ENCODE measurements around the gene VSIG8. TPM values are rescaled to one million over a fixed set of nuclear protein-coding genes. Genes with fewer than 3 reads are reported as not detected.
"Not testable (repeated sequence)": the region's sequence is repeated elsewhere in the genome, so short reads cannot be mapped to it uniquely, and the experiment has no call there.

Gene VSIG8
- total RNA-seq = not detected

DNA sequence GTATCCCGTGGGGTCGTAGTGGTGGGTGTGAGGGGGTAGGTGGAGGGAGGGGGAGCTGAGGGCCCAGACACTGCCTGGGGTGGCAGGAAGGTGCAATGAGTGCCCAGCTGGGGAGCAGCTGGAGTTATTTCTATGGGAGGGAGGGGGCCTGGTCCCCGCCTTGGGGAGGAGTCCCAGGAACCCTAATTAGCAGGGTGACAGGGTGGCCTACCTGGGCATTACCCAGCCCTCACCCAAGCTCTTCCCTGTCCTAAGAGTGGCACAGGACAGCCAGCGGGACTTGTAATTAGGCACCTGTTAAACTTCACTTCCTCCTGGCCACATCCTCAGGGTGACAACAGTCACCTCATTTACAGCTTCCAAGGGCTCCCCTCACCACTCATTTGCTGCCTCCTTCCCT, at the start of gene VSIG8:
Gene VSIG8, minus strand, starts transcription at position 101 of the 400 bp plus-strand sequence. CDS start 136 bp downstream, outside the sequence.
- no peak for DNase-seq (ENCODE audit: low spot score)

DNA sequence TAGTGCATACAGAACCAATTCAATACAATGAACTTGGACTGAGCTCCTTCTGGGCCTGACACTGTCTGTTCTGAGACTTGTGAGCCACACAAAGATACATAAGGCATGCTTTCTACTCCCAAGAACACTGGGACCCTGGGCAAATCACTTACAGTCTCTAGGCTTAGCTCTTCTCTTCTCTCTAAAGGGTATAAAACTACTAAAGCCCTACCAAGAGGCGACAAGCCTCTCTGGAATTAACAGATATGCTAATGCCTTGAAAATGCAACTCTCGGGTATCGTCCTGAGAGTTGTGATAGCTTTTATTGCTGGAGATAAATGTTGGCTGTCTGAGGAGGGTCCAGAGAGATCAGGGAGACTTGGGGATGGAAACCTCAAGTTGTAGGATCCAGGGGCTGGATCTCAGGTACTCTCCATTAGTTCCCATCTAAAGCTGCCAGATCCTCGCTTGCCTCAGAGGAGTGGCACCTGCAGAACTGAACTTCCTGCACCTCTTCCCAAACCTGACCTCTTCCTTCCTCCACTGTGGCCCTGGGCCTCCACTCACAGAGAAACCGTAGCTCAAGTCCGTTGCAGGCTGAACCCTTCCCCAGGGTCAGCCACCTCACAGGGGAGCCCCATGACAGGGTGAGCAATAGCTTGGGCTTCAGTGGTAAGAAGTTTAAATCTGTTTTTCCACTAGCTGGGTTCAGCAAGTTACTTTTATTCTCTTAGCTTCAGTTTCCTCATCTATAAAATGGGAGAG, 49.0 kb upstream of the VSIG8 start:
- DNase-seq (ENCODE audit: low spot score) = no peak

- DNase-seq (ENCODE audit: low spot score) = no peak
These were observed 45.8 kb upstream of the VSIG8 start for GRCh38 chr1:159908031-159908940.

DNA sequence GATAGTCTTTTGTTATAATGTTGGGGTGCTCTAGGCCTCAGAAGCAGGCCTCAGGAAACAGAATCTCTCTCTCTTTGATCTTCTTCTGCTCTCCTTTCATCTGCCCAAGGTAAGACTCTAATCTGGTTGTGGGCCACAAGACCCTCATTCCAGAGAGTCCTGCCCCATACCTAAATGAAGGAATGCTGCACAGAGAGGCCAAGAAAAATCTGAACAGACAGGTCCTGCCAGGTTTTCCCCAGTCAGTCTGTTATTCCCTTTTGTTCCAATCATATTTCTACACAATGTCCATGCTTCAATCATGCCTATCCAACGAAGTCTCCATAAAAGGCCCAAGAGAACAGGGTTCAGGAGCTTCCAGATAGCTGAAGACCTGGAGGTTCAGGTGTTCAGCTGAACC, 44.5 kb upstream of the VSIG8 start:
- no peak for DNase-seq (ENCODE audit: low spot score)

- not testable (repeated sequence) for DNase-seq (ENCODE audit: low spot score)
These were observed 41.6 kb upstream of the VSIG8 start for GRCh38 chr1:159904036-159904435.

DNA sequence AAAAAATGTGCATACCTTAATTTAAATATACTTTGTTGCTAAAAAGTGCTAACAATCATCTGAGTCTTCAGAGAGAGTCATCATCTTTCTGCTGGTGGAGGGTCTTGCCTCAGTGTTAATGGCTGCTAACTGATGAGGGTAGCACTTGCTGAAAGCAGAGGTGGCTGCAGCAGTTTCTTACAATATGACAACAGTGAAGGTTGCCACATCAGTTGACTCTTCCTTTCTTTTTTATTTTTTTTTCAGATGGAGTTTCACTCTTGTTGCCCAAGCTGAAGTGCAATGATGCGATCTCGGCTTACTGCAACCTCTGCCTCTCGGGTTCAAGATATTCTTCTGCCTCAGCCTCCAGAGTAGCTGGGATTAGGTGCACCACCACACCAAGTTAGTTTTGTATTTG, 40.1 kb upstream of the VSIG8 start:
- DNase-seq (ENCODE audit: low spot score) = no peak

- no peak for DNase-seq (ENCODE audit: low spot score)
These were observed 38.4 kb upstream of the VSIG8 start for GRCh38 chr1:159900755-159901360.

DNA sequence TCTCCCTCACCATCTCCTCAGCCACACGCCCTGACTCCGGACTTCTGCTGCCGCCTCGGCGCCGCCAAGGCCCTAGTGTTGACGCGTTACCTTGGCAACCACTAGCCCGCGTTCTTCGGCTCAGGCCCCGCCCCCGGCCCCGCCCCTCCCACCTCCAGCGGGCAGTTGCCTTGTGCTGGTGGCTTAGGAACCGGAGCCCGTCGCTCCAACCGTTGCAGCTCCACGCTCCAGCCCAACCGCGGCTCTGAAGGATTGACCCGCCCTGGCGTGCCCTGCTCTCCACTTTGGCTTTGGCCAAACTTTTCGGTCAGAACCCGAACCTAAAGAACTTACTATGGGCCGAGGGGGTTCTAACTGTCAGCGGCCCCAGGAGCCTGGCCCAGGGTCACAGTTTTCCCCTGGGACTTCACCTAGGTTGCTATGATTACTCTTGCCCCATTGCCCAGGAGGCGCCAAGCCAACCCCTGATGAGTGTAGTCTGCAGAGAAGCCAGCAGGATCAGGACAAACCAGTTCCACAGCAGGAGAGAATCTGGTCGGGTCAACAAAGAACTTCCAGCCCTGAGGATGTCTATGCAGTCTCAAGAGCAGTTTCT, 37.7 kb upstream of the VSIG8 start, which contains the start of gene CFAP45:
Gene CFAP45, minus strand, starts transcription at position 80 of the 595 bp plus-strand sequence. Its CDS starts 67 bp downstream, at position 13.
- DNase-seq (ENCODE audit: low spot score) = peak; percentile 88

DNA sequence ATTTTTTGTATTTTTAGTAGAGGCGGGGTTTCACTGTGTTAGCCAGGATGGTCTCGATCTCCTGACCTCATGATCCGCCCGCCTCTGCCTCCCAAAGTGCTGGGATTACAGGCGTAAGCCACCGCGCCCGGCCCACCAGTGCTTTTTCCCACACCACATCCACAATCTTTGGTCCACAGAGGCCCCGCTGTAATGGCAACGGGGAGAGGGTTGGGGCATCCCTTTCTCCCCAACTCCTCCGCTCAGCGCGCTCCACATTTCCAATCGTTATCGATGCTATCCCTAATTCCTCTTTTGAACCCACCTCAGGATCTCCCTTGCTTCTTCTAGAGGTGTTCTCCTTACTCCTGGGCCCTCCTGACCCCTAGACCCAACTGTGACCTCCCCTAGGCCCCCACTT, 37.2 kb upstream of the VSIG8 start:
- DNase-seq (ENCODE audit: low spot score) = not testable (repeated sequence)

- DNase-seq (ENCODE audit: low spot score) = no peak
These were observed 36.1 kb upstream of the VSIG8 start for GRCh38 chr1:159898527-159898926.

- no peak for DNase-seq (ENCODE audit: low spot score)
These were observed 35.5 kb upstream of the VSIG8 start for GRCh38 chr1:159897962-159898361.

DNA sequence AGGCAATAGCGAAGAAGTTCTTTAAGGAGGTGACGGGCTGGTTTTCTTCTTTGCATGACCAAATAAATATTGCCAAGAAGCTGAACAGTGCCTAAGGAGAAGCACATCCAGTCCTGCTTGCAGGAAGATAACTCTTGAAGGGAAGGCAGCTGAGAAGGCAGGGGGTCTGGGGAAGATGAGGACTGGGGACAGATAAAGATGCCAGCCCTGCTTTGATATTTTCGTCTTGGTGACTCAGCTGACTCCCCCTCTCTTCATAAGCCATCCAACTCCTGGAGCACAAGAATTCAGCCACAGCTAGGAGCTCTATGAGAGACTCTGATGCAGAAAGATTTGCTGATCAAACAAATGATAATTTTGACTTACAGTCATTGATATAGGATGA, 34.1 kb upstream of the VSIG8 start:
- no peak for DNase-seq (ENCODE audit: low spot score)

DNA sequence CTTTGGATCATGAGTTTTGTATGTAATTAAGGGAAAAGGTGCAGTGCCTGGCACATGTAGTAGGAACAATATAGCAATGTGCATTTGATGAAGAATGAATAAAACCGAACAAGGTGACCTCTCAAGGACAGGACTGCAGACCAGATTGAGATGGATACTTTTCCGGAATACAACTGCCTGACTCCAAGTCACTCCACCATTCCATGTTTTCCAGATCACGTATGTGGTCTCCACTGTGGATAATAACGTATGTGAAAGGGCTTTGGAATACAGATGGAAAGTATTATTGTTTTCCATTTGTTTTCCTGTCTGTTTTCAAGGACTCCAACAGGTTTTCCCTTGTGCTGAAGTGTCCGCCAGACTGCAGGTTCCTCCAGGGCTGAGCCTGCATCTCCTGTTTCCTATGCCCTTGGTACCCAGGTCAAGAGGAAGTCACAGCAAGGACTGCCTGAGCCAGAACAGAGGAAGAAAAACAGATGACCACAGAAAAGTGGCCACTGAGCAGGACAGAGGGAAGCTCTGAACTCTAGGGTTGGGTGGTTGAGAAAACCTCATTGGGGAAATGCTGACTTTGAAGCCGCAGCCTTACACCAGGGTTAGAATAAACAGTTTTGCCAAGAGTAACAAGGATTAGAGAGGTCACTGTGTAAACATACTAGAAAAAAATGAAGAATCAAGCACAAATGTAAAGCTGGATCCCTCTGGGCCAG, 33.5 kb upstream of the VSIG8 start:
- no peak for DNase-seq (ENCODE audit: low spot score)

- no peak for DNase-seq (ENCODE audit: low spot score)
These were observed 32.8 kb upstream of the VSIG8 start for GRCh38 chr1:159895286-159895685.

GRCh38 chr1:159892944-159893343, 30.5 kb upstream of the VSIG8 start:
- DNase-seq (ENCODE audit: low spot score) = no peak

DNA sequence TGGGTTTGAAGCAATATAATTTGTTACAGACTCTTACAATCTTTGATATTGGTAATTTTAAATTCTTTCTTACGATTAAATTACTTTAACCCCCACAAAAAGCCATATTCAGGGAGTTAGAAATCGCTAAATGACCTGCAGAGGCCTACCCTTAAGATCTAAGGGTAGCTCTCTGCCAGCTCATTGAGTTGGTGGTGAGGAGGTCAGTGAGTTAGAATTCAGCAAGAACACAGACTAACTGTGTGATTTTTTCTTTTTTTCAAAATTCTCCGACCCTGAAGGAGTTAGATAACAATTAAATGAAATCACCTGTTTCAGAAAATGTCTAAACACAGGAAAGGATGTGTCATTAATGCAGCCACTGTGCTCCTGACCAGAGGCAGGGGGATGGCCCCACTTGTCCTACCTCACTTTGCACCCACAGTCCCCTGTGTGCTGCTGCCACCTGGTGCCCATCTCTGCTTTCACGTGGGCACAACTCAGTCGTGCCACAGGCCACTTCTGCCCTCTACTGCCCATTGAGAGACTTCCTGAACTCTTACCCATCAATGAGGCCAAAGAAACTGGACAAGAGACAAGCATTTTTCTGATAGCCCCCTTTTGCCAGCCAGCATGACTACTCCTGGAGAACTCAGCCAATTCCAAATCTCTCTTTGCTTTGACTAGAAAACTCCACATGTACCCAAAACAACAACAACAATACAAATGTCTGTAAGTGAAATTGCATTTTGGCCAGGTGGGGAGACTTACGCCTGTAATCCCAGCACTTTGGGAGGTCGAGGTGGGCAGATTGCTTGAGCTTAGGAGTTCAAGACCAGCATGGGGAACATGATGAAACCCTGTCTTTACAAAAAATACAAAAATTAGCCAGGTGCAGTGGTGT, 29.1 kb upstream of the VSIG8 start:
- DNase-seq (ENCODE audit: low spot score) = peak; percentile 86

DNA sequence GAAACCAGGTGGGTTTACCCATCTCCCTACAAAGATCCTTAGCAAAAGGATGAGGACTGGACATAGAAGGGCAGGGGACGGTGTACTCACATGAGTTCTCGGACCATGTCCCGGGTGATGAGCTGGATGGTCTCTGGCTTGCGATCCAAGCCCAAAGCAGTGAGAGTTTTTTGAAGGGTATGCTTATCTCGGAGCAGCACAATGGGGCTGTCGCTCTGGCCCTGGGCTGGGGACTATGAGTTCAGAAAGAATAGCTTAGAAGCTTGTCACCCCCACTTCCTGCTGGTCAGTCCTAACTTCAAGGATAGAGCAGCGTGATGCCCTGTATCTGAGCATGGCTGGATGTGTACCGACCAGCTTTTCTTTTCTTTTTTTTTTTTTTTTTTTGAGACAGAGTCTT, 27.9 kb upstream of the VSIG8 start:
- DNase-seq (ENCODE audit: low spot score) = no peak

DNA sequence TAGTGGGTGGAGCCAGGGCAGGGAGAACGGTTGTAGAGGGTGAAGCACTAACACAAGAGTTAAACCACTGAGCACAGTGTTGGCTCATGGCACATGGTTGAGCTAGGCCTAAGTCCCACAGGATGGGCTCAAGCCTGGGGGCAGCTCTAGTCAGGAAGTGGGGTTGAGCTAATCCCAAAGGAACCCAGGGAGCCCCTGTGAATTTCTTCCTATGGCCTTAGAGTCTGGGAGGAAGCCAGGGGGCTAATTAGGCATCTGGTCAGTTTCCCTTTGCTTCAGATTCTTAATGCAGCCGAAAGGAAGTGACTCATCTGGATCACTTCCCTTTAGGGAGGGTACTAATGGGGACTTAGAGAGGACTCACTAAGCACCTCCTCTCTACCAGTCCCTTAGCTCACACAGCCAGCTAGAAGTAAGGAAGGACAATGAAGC, 27.4 kb upstream of the VSIG8 start:
- no peak for DNase-seq (ENCODE audit: low spot score)

DNA sequence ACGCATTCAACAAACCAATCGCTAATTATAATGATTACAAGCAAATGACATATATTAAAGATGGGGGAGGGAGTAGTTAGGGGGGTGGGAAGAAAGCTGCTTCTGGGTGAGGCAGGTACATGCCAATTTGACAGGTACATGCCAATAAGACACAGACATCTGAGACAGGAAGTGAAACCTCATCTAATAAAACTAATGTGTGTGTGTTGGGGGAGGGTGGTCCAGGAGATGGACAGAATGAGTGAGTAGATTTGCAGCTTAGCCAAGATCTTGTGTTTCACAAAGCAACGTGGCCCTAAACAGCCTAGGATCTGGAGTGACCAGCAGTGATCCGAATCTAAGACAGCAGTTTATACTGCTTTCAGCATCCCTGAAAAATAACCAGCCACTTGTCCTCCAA, 26.7 kb upstream of the VSIG8 start:
- no peak for DNase-seq (ENCODE audit: low spot score)

- no peak for DNase-seq (ENCODE audit: low spot score)
These were observed 21.8 kb upstream of the VSIG8 start for GRCh38 chr1:159884296-159884695.
